ENCODE measurements around the gene PPP1R14D.

Gene PPP1R14D

DNA sequence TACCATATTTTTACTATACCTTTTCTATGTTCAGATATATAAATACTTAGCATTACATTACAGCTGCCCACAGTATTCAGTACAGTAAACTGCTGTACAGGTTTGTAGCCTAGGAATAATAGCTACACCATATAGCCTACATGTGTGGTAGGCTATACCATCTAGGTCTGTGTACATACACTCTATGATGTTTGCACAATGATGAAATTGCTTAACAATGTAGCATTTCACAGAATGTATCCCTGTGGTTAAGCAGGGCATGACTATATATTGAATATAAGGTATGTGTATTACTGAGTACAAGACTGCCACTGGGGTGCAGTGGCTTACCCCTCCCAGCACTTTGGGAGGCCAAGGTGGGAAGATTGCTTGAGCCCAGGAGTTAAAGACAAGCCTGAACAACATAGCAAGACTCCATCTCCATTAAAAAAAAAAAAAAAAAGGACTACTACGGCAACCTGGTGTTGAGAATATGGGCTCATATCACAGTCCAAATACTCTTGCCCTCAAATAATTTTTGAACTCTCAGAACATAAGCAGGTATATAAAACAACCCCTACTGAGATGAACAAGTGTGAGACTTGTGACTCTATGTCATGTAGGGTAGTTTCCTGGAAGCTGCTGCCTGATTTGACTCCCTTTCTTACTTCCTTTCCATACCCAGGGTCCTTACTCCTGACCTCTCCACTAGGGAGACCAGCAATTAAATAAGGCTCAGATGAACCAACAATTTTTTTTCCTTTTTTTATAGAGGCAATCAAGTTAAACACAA, 4.8 kb downstream of the PPP1R14D start:
- no peak for DNase-seq

DNA sequence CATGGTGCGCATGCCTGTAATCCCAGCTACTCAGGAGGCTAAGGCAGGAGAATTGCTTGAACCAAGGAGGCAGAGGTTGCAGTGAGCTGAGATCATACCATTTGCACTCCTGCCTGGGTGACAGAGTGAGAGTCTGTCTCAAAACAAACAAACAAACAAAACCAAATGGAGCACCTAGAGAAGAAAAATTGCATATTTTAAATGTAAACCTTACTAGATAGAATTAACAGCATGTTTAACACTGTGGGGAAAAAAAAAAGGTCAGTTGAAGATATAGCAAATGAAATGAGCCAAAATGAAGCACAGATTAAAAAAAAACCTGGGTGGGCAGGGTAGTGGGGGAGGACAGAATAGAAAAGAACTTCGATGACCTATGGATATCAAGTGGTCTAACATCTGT, 7.3 kb downstream of the PPP1R14D start:
- DNase-seq: no peak

DNA sequence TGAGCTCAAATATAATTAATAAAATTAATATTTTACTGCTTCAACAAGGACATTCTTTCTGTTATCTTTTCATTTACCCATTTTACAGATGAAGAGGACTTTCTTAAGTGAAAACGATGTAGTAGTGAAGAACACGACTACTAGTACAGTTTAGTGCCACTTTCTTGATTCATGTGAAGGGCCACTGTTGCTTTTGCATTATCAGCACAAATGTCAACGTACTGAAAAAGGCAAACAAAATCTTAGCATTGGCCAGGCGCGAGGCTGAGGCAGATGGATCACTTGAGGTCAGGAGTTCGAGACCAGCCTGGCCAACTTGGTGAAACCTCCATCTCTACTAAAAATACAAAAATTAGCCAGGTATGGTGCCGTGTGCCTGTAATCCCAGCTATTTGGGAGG, 9.5 kb downstream of the PPP1R14D start:
- DNase-seq: no peak

DNA sequence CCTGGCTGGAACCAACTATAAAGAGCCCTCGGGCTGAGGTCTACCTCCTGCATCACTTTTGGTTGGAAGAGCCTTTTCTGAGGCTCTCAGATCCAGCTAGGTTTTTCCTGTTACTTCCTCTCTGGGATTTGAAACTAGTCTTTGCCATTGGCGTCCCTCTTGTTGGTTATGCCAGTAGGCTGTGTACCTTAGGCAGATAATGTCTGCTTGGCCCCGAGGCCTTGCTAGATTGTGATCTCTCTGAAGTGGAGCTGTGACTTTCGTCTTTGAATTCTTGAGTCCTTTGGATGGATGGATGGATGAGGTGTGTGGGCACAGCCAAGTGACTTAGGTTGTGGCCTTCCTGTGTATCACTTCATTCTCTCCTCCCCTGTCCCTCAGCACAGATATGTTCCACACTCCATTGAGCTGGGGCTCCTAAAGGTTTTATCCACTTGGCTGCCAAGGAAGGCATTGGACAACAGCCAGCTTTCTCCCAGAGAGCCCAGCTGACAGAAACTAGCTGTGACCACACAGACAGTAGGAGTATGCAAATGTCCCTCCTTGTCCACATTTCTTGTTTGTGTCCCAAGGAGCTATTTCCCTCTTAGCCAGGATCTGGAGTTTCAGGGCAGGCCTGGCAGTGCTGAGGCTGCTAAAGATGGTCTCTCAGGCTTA, 13.3 kb downstream of the PPP1R14D start:
- DNase-seq: peak in 12 of 58 donors; percentile 2 to 26 (median 14)

DNA sequence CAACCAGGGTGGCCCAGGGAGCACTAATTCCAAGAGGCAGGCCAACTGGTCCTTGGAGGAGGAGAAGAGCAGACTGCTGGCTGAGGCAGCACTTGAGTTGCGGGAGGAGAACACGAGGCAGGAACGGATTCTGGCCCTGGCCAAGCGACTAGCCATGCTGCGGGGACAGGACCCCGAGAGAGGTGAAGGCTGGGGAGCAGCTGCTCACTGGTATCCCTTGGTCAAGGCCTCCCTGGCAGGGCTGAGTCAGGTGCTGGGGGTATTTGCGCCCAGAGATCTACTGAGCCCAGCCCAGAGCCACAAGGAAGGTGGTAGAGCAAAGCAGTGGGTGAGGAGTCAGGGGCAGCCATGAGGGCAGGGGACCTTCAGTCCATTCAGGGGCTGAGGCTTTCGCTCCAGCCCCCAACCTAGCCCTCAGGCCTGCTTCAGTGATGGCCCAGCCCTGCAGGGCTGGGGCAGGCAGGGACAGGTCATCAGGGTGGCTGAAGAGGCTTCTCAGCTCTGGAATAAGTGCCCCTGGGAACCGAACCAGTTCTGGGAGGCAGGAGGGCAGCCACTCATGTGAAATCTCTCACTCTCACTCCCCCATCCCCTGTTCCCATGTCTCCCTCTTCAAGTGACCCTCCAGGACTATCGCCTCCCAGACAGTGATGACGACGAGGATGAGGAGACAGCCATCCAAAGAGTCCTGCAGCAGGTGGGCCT, 15.6 kb downstream of the PPP1R14D start:
- no peak for DNase-seq

DNA sequence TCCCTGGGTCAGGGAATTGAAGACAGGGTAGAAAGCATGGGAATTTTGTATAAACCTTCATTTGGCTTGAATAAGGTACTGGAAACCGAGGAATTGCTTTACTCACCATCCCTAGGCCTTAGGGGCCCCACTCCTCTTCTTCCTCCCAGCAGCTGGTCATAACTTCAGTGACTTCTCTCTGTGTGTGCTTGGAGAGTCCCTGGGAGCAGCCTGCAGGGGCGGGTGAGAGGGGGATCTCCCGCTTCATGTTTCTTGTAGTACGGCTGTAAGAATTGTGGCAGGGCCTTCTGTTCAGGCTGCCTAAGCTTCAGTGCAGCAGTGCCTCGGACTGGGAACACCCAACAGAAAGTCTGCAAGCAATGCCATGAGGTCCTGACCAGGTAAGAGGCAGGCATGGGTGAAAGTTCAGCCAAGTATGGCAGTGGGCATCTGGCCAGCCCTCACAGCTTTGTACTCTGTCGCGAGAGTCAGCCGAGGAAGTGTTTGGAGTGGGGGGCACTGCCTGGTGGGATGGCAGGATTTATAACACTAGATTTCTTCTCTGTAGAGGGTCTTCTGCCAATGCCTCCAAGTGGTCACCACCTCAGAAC, 19.6 kb downstream of the PPP1R14D start:
- no peak for DNase-seq

DNA sequence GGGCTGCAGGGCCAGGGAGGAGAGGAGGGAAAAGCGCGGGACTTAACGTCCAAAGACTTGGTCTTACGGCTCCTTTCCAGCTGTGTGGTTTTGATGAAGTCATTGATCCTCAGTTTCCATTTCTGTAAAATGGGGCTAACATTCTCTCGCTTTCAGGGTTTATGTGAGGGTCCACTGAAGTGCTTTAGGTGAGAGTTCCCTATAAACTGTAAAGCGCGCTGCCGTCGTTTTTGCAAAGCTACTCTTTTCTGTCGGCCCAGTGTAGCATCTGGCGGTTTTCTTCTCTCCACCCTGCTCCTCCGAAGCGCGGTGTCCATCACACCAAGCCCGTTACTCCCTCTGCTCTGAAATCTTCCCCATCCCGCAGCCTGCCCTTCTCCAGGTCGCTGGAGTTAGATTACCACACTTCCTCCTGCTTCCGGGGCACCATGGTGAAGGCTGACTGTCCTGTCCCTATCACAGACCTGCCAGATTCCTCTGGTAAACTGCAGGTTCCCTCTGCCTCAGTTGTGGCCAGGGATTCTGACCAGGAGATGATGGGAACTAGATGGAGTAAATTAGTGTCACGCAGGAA, 20.5 kb downstream of the PPP1R14D start:
- DNase-seq: peak in 1 of 58 donors; percentile 25

DNA sequence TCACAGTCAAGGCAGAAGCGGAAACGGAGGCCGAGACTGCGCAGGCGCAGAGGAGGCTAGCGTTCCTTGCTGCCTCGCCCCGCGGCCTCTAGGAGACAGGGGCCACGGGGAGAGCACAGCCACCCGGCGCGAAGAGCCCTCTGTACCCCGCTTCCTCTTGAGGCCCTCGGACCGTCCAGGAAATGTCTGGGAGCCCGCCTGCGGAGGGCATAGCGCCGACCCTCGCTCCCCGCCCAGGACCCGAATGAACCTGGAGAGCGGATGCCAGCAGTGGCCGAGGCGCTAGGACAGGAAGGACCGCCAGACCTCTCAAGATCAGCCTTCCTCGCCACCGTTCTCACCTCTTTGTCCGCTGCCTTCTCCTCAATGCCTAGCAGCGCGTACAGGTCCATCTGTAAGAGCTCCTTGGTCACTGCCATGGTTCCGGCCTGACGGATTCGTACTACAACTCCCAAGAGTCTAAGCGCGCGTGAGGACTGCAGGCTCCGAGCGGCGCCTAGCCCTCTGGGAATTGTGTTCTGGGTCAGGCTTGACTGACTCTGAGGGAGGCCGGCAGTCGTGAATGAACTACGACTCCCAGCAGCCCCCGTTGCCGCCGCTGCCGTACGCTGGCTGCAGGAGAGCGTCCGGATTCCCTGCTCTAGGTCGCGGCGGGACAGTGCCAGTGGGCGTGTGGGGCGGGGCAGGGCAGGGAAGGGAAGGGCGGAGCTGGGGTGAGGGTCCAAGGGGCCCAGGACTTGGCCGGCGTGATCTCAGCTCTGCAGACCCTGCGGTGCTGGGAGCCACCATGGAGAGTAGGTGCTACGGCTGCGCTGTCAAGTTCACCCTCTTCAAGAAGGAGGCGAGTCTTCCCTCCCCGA, 21.2 kb downstream of the PPP1R14D start, which contains the start of the genes DNAJC17 and ZFYVE19:
TSS of gene DNAJC17 (minus strand) at position 446 of the 860 bp plus-strand sequence. CDS start at position 419, 27 bp downstream.
TSS of gene ZFYVE19 (plus strand) at position 62 of the 860 bp plus-strand sequence. CDS start at position 563, 501 bp downstream.
- peak; percentile 66 to 99 (median 96) for DNase-seq

DNA sequence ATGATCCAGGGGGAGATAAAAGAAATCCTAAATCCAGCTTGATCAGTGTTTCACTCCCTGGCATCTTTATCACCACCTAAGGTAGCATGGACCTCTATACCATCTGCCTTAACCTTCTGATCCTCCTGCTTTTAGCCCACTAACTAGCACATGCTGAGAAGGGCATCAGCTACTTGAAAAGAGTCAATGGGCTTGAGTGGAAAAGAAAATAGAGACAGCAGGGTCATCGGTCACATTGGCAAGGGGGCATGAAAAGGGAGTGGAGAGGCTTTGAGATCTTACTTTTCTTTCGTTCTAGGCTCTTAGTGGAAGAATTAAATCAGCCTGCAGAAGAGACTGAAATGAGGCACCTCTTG, 21.9 kb downstream of the PPP1R14D start:
- DNase-seq: no peak

DNA sequence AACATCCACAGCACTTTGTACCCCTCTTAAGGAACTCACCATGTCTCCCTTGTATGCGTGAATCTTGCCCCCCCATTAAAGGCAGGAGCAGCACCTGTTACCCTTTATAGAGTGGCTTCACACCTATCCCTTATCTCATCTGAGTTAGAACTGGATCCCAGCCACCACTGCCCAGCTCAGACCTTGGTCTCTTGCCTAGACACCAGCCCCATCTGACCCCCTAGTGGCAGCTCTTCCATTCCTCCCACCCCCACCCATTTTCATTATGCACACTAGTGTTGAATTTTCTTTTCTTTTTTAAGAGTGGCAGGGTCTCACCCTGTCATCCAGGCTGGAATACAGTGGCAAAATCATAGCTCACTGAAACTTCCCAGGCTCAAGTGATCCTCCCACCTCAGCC, 24.8 kb downstream of the PPP1R14D start:
- DNase-seq: no peak

DNA sequence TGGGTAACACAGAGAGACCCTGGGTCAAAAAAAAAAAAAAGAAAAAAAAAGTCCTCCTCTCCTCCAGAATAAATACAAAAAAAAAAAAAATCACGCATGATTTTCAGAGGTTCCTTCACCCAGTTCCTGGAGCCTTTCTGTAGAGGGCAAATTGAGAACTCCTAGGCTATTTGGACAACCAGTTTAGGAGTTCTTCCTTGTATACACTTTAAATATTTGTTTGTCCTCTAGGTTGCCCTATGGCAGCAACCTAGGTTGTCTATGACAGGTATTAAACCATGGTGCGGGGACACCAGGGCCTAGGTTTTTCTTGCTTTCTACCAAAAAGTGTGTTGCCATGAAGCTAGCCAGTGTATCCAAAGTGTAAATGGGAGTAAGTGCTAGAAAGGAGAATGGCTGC, 25.4 kb downstream of the PPP1R14D start:
- DNase-seq: no peak

DNA sequence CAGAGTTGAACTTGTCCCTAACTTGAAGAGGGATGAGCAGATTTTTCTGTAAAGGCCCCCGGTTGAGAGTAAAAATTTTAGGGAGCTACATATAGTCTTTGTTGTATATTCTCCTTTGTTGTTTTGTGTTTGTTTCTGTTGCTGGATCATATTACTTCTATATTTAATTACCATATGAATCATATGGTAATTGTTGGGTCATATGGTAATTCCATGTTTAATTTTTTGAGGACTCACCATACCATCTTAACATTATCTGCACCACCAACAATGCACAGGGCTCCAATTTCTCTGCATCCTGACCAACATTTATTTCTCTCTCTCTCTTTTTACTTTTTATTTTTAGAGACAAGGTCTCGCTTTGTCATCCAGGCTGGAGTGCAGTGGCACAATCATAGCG, 29.0 kb downstream of the PPP1R14D start:
- no peak for DNase-seq

DNA sequence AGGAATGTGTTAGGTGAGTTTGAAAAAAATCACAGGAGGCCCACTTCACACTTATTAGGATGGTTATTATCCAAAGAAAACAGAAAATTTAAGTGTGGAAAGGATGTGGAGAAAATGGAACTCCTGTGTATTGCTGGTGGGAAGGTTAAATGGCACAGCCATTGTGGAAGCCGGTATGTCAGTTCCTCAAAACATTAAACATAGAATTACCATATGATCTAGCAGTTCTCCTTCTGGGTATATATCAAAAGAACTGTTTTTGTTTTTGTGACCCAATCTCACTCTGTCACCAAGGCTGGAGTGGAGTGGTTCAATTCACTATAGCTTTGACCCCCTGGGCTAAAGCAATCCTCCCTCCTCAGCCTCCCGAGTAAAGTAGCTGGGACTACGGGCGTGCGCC, 32.0 kb downstream of the PPP1R14D start:
- DNase-seq: no peak

DNA sequence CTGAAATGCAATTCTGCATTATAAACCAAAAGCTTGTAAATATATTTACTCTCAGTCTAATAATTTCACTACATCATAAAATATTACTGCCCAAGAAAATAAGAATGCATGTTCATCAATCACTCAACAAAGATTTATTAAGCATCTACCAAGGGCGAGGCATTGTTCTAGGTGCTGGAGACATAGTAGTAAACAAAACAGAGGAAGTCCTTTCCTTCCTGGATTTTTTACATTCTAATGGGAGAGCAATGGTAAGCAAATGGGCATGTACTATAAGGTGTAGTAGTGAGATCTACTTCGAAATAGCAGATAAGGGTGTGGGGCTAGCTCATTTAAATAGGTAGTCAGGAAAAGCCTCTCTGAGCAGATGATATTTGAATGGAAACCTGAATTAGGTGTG, 32.5 kb downstream of the PPP1R14D start:
- DNase-seq: no peak

DNA sequence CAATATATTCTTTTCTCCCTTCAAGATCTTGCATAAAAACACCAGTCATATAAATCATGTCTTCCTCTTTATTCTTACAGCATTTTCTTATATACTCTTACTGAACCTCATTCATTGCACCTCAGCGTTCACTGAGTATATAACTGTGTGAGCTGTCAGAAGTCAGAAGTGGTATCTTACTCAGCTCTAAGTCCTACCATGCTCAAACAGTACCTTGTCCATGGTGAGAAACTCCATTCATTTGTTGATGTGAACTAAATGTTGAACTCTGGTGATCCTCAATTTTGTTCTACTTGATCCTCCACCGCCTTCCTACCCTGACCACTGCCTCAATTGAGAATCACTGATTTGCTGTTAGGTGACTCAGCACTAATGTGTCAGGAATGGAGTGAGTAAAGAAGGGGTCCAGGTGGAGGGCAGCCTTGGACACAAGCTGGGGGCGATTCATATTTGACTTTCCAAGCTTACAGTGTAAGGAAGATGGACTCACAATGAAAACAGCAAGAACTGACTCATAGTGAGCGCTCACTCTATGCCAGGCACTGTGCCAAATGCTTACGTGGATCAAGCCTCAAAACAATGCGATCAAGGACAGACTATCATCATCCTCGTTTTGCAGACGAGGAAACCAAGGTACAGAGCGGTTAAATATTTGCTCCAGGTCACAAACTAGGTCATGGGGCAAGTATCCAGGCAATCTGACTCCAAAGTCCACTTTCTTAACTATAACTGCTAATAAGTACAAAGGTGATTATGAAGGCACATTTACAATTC, 35.1 kb downstream of the PPP1R14D start:
- DNase-seq: peak in 1 of 58 donors; percentile 56

DNA sequence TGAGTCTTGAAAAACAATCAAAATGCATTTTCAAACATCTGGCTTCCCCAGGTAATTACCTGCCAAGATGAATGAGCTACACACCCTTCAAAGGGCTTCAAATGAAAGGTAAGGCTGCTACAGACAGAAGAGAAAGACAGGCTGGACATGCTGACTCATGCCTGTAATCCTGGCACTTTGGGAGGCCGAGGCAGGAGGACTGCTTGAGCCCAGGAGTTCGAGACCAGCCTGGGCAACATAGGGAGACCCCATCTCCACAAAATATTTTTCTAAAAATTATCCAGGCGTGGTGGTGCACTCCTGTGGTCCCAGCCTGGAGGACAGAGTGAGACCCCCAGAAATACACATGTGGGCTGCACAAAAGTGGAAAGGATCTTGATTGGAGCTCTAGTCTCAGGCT, 36.1 kb downstream of the PPP1R14D start:
- no peak for DNase-seq

DNA sequence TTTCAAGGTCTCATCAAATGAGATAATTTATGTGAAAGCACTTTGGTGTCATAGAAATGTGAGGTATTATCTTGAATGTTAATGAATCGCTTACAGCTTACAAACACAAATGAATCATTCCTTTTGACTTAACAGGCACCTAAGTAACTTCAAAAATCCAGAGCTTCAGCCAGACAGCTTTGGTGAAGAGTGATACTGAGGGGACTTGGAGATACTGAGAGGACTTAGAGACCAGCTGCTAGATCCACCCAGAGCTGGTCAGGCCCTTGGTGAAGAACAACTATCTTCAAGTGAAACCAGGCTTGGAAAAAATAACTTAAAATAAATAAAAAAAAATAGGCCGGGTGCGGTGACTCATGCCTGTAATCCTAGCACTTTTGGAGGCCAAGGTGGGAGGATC, 37.8 kb downstream of the PPP1R14D start:
- no peak for DNase-seq

DNA sequence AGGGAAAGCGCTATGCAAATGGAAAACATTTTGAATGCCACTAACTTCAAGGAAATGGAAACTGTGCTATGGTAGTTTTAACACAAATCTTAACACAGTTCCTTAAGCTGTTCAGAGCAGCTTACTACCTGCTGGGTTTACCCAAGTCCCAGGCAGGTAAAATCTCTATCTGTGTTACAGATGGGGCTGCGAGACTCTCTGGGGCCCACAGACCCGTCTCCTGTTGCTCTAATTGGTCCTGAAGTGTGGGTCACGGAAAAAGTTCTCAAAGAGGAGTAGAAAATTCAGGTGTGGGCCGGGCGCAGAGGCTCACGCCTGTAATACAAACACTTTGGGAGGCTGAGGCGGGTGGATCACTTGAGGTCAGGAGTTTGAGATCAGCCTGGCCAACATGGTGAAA, 38.5 kb downstream of the PPP1R14D start:
- no peak for DNase-seq

DNA sequence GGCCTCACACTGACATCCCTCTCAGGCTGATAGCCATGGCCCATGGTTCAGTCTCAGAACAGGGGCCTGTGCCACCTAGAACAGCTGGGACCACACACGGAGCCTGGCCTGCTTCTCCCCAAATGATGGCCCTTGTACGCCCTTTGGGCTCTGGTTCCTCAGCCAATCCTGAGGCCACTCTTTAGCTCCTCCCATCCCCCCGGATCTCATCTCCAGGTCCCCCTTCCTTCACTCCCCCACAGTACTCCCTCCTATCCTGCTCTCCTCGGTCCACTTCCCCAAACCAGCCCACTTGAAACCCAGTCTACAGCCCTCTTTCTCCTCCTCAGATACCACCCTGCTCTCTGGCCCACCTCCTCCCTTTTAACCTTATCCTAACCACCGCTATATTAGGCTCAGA, 39.4 kb downstream of the PPP1R14D start:
- DNase-seq: no peak

DNA sequence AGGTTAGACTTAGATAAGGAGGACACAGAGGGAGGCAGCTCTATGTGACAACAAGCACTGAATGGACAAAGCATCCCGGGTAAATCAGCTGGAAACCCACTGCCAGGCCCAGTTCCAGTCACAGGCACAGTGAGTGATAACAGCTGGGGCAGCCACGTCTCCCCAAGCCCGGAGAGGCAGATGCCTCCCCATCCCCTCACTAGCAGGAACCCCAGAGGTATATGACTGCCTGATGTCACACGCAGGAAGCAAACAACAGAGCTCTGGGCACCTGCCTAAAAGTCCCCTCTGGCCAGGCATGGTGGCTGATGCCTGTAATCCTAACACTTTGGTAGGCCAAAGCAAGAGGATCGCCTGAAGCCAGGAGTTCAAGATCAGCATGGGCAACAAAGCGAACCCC, 40.5 kb downstream of the PPP1R14D start:
- DNase-seq: no peak

All from anterior cingulate cortex (tissue), 58 donors.